HT-29 (cell line): Measurements from ENCODE around the gene KCNQ5. TPM values are rescaled to one million over a fixed set of nuclear protein-coding genes. Genes with fewer than 3 reads are reported as not detected.

Source experiments
- DNase-seq: peaks from one replicate; pipeline ENCODE4 v3.0.0-alpha.2; 2015; ENCODE audit warnings: low spot score
- total RNA-seq: library from RNA; depleted of rRNA; stranded (reverse); fragments of >200 nt; shearing (Covaris generic); gene quantifications from 2 replicates; pipeline ENCODE4 v1.2.3, GENCODE V29; 2014

Gene KCNQ5
- total RNA-seq, 1 experiment from 2014 or later = not detected

- DNase-seq = no peak
These were observed 428.8 kb downstream of the KCNQ5 start for GRCh38 chr6:73050706-73051105.

- DNase-seq = no peak
These were observed 429.3 kb downstream of the KCNQ5 start for GRCh38 chr6:73051147-73051546.

- DNase-seq = no peak
These were observed 433.1 kb downstream of the KCNQ5 start for GRCh38 chr6:73054958-73055357.

- DNase-seq = no peak
These were observed 436.9 kb downstream of the KCNQ5 start for GRCh38 chr6:73058736-73059135.

- no peak for DNase-seq
These were observed 440.3 kb downstream of the KCNQ5 start for GRCh38 chr6:73062130-73062529.

- DNase-seq = no peak
These were observed 441.0 kb downstream of the KCNQ5 start for GRCh38 chr6:73062837-73063236.

GRCh38 chr6:73064266-73064665, 442.4 kb downstream of the KCNQ5 start:
- no peak for DNase-seq

- no peak for DNase-seq
These were observed 451.4 kb downstream of the KCNQ5 start for GRCh38 chr6:73073238-73073637.

GRCh38 chr6:73074175-73074574, 452.3 kb downstream of the KCNQ5 start:
- DNase-seq = no peak

- DNase-seq = no peak
These were observed 454.5 kb downstream of the KCNQ5 start for GRCh38 chr6:73076211-73076954.

GRCh38 chr6:73078333-73078862, 456.5 kb downstream of the KCNQ5 start:
- DNase-seq = no peak

GRCh38 chr6:73078908-73079610, 457.2 kb downstream of the KCNQ5 start:
- no peak for DNase-seq

- no peak for DNase-seq
These were observed 457.7 kb downstream of the KCNQ5 start for GRCh38 chr6:73079611-73079955.

GRCh38 chr6:73079978-73080377, 458.1 kb downstream of the KCNQ5 start:
- DNase-seq = no peak

GRCh38 chr6:73081955-73082354, 460.1 kb downstream of the KCNQ5 start:
- no peak for DNase-seq

GRCh38 chr6:73083886-73084285, 462.0 kb downstream of the KCNQ5 start:
- no peak for DNase-seq

GRCh38 chr6:73085443-73085871, 463.6 kb downstream of the KCNQ5 start:
- DNase-seq = no peak

- DNase-seq = no peak
These were observed 464.9 kb downstream of the KCNQ5 start for GRCh38 chr6:73086726-73087125.

GRCh38 chr6:73088138-73088813, 466.4 kb downstream of the KCNQ5 start:
- DNase-seq = no peak

- no peak for DNase-seq
These were observed 483.1 kb downstream of the KCNQ5 start for GRCh38 chr6:73104921-73105320.

GRCh38 chr6:73107016-73107415, 485.2 kb downstream of the KCNQ5 start:
- no peak for DNase-seq

GRCh38 chr6:73108949-73109348, 487.1 kb downstream of the KCNQ5 start:
- DNase-seq = no peak
